ENCODE results near the gene CEP128. TPM values are rescaled to one million over a fixed set of nuclear protein-coding genes. Genes with fewer than 3 reads are reported as not detected.
A peak's percentile ranks its signal among the peaks of the same experiment; 100 is the strongest.

The CEP128 gene
- total and polyA plus RNA-seq, 2 experiments from 2014 or later: 7.6 to 17.6 TPM

- Histone ChIP-seq H4K20me1 (replicated peaks; ENCODE audit: insufficient read depth) (no peaks in the 10 kb centered on the region), H3K36me3 (ENCODE audit: insufficient read depth) (no peaks in the 10 kb centered on the region), H3K79me2 (replicated peaks; ENCODE audit: insufficient read depth) (peaks cover 16% of the 10 kb centered on the region), H2AFZ (no peak overlapping the region), H3K4me3 (no peak overlapping the region), H3F3A (replicated peaks; ENCODE audit: low read depth) (no peaks in the 10 kb centered on the region), H3K9me2 (ENCODE audit: insufficient read depth) (no peaks in the 10 kb centered on the region), H3K4me2 (no peak overlapping the region), H3K4me1 (ENCODE audit: insufficient read depth) (peaks cover 24% of the 10 kb centered on the region), H3K27me3 (ENCODE audit: insufficient read depth) (no peaks in the 10 kb centered on the region), H3K27ac (ENCODE audit: low read depth) (no peak overlapping the region)
- H3K36me3 Mint-ChIP-seq (ENCODE audit: low read depth): peaks cover 3% of the 10 kb centered on the region; the same call in 2 of the 3 replicates
- ATAC-seq: peak; percentile 82
- H3K9me3 Mint-ChIP-seq: no peaks in the 10 kb centered on the region
- no peak overlapping the region for H3K27ac Mint-ChIP-seq
- DNase-seq (ENCODE audit: low spot score): peak; percentile 46
- no peaks in the 10 kb centered on the region for H3K27me3 Mint-ChIP-seq (ENCODE audit: insufficient read depth, low read depth, poor library complexity)
- TF ChIP-seq ETS1 (IDR thresholded peaks at IDR 0.05) (no peak), CTCF (conservative IDR thresholded peaks at IDR 0.05; ENCODE audit: low read depth in 2 of 2) (peak; percentile 41 to 59), ZNF331 (CRISPR knock-in tag; IDR thresholded peaks at IDR 0.05; ENCODE audit: low read depth) (no peak)
- H3K4me3 Mint-ChIP-seq: no peak overlapping the region
- peaks cover 28% of the 10 kb centered on the region for H3K4me1 Mint-ChIP-seq
Observed at GRCh38 chr14:80927083-80927989, 14.2 kb downstream of the CEP128 start.

GRCh38 chr14:80926397-80927082 lies 15.0 kb downstream of the CEP128 start:
- Histone ChIP-seq H3K27ac (ENCODE audit: low read depth) (no peak overlapping the region), H3K4me2 (no peak overlapping the region), H3K4me1 (ENCODE audit: insufficient read depth) (peaks cover 28% of the 10 kb centered on the region), H3F3A (replicated peaks; ENCODE audit: low read depth) (no peaks in the 10 kb centered on the region), H4K20me1 (replicated peaks; ENCODE audit: insufficient read depth) (no peaks in the 10 kb centered on the region), H3K9me2 (ENCODE audit: insufficient read depth) (no peaks in the 10 kb centered on the region), H3K4me3 (no peak overlapping the region), H3K36me3 (ENCODE audit: insufficient read depth) (no peaks in the 10 kb centered on the region), H3K79me2 (replicated peaks; ENCODE audit: insufficient read depth) (peaks cover 16% of the 10 kb centered on the region), H2AFZ (no peak overlapping the region), H3K27me3 (ENCODE audit: insufficient read depth) (no peaks in the 10 kb centered on the region)
- no peak overlapping the region for H3K4me3 Mint-ChIP-seq
- no peak for TF ChIP-seq STAT1 (IDR thresholded peaks at IDR 0.05; ENCODE audit: unreplicated experiment)
- no peak for TF ChIP-seq EZH2 (IDR thresholded peaks at IDR 0.05; ENCODE audit: low read depth, unreplicated experiment)
- TF ChIP-seq ZNF462 (CRISPR knock-in tag; IDR thresholded peaks at IDR 0.05): no peak
- no peak for TF ChIP-seq ETS1 (IDR thresholded peaks at IDR 0.05)
- no peak for TF ChIP-seq JUNB (IDR thresholded peaks at IDR 0.05; ENCODE audit: unreplicated experiment)
- H3K27me3 Mint-ChIP-seq (ENCODE audit: insufficient read depth, low read depth, poor library complexity): no peaks in the 10 kb centered on the region
- H3K36me3 Mint-ChIP-seq (ENCODE audit: low read depth): peaks cover 3% of the 10 kb centered on the region; the same call in 2 of the 3 replicates
- H3K9me3 Mint-ChIP-seq: no peaks in the 10 kb centered on the region
- peaks cover 31% of the 10 kb centered on the region for H3K4me1 Mint-ChIP-seq
- DNase-seq (ENCODE audit: low spot score): no peak
- no peak overlapping the region for H3K27ac Mint-ChIP-seq
- no peak; the same call in 2 of the 3 replicates for ATAC-seq
